HG02870 (cell line): ENCODE measurements around the gene ZBED5.
A peak's percentile ranks its signal among the peaks of the same experiment; 100 is the strongest.
"Not testable (repeated sequence)": the region's sequence is repeated elsewhere in the genome, so short reads cannot be mapped to it uniquely, and the experiment has no call there.

Experiments
- ATAC-seq: cut with Tn5 transposase; IDR thresholded peaks from one replicate; pipeline ENCODE4 v1.9.1; 2021; ENCODE audit warnings: mild to moderate bottlenecking, moderate library complexity; ENCODE audit not compliant: unreplicated experiment

ZBED5 gene

GRCh38 chr11:10844356-10844755, 13.5 kb downstream of the ZBED5 start:
- ATAC-seq: no peak

DNA sequence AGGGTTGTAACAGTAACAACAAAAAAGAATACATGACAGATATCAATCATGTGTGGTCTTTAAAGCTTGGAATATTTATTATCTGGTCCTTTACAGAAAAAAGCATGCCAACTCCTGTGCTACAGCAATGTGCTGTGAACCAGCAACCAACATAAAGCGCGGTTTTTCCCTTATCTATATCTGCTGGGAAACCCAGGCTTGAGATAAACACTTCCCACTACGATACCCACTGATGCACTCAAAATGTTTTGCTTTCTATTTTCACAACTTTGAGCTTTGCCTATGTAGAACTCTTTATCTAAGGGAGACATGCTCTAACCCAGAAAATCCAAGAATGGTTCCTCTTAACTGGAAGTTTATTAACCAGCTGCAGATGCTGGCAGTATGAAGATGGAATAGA, 19.0 kb downstream of the ZBED5 start:
- no peak for ATAC-seq

- ATAC-seq: no peak
These were observed 19.8 kb downstream of the ZBED5 start for GRCh38 chr11:10838083-10838482.

DNA sequence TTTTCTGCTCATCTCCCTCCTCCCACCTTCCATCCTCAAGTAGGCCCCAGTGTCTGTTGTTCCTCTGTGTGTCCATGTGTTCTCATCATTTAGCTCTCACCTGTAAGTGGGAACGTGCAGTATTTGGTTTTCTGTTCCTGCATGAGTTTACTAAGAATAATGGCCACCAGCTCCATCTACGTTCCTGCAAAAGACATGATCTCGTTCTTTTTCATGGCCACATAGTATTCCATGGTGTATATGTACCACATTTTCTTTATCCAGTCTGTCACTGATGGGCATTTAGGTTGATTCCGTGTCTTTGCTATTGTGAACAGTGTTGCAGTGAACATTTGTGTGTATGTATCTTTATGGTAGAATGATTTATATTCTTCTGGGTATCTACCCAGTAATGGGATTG, 21.0 kb downstream of the ZBED5 start:
- ATAC-seq: not testable (repeated sequence)

DNA sequence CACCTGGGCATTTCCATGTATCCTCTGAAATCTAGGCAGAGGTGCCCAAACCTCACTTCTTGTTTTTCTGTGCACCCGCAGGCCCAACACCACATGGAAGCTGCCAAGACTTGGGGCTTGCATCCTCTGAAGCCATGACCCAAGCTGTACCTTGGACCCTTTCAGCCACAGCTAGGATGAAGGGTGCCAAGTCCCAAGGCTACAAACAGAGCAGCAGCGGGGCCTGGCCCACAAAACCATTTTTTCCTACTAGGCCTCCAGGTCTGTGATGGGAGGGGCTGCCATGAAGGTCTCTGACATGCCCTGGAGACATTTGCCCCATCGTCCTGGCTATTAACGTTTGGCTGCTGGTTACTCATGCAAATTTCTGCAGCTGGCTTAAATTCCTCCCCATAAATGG, 28.7 kb downstream of the ZBED5 start:
- no peak for ATAC-seq

- ATAC-seq: no peak
These were observed 29.5 kb downstream of the ZBED5 start for GRCh38 chr11:10828402-10828801.

DNA sequence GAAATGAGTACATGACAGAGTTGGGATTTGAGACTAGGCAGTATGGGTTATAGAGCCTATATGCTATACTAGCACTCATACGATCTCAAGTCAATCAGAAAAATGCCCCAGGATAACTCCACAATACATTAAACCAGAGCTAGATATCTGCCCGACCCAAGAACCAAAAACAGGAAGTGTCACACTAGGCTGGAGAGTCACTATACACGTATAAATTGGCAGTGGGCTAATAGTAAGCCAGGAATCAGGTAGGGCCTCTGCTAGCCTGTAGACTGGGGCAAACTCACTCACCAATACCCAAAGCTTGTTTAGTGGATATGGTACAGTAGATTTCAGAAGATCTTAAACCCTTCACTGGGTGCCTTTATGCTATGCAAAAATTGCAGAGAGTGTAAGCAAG, 33.0 kb downstream of the ZBED5 start:
- ATAC-seq: no peak

DNA sequence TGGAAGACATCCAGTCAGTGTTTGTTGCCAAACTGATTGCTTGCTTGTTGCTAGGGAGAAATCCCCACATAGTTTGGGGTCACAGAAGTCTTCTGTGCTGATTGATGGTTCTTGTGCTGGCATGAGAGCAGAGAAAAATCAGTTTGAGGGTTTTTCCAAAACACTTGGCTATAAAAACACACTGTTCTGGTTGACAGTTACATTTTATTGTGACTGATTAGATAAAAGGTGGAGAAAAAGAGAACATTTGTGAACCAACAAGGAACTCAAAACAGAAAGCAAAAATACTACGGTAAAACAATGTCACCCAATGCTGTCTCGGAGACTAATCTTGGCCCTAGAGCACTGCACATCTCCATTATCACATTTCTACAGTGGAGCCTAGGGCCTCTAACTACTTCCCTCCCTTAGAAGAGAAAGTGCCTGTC, 34.7 kb downstream of the ZBED5 start:
- no peak for ATAC-seq

GRCh38 chr11:10822491-10822890, 35.4 kb downstream of the ZBED5 start:
- ATAC-seq: not testable (repeated sequence)

DNA sequence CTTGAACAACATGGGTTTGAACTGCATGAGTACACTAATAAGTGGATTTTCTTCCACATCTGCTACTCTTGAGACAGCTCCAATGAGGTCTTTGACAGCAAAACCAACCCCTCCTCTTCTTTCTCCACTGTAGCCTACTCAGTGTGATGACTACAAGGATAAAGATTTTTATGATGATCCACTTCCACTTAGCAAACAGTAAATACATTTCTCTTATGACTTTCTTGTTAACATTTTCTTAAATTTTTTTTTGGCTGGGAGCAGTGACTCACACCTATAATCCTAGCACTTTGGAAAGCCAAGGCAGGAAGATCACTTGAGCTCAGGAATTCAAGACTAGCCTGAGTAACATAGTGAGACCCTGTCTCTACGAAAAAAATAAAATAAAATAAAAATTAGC, 39.3 kb downstream of the ZBED5 start:
- no peak for ATAC-seq

DNA sequence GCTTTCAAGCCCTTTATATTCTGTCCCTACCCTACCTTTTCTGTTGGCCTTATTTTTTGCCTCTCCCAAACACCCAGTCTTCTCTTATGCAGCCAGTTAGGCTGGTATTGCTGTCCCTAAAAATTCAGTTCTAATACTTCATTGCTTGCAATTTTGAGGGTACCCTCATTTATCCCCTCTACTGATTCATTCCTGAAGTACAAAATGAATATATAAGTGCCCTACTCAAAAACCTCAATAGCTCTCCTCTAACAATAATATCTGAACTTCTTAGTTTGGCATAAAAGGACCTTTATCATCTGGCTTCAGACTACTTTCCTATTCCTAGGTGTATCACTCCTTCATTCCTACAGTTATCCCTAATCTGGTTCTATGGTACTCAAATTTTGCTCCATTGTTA, 43.9 kb downstream of the ZBED5 start:
- no peak for ATAC-seq

DNA sequence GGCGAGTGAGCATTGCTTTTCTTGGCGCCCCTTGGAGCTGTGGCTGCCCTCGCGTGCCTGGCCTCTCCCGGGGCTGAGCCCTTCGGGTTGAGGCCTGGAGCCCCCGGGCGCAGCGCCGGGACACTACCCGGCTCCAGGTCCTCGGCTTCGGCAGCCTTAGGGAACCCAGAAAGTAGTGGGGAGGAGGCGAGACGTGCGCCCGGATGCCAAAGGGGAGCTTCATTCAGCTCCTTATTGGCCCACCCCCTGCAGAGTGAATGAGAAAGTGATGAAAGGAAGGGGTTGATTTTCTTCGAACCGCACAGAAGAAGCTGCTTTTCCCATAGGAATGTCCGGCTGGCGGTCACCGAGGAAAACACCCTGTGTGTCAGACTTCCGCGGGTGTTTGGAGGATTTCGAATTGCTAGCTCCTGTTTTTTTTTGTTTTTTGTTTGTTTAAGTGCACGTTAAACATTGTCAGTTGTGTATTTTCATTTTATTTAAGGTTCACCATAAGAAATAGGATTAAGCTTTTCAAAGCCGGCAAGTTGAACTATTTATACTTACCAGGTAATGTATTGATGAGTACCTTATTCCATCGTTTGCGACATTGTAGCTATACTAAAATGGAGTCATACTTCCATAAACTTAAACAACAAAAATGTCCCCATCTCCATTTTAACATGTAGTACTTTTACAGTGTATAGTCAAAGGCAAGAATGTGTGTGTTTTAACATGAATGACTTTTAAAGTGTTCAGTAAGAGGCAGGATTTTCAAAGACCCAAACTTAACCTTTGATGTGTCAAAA, 48.3 kb downstream of the ZBED5 start:
- peak; percentile 4 for ATAC-seq

DNA sequence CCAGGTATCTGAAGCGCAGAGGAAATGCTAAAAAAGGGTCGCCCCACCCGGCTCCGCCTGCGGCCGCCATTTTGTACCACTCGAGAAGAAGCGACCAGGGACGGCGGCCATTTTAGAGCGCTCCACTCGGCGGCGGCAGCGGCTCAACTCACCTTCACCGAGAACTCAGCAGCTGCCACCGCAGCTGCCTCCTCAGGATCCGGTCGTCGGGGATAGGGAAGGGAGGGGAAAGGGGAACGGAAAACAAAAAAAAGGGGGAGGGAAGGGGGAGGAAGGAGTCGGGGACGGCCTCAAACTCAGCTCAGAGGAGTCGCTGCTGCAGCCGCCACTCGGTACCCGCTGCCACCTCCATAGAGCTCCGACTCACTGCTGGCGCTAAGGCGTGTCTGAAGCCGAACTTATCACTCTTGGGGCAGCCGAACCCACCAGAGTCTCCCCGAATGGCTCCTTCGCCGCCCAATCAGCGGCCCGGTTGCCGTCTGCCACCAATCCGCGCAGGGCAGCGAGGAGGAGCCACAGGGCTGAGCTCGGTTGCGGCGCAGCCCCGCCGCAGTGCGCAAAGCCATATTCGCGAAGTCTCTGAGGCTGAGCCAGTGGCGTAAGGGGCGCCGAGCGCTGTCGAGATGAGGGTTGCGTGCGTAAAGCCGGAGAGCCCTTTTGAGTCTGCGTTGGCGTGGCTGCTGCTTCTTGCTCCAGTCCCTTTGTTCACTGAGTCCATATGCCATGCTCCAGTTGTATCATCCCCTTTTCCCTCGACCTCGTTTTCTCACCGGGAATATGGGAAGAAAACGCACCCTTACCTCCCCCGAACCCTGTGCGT, 49.1 kb downstream of the ZBED5 start, which contains the start of gene EIF4G2:
TSS of gene EIF4G2 (minus strand) at position 374 of the 820 bp plus-strand sequence.
- peak; percentile 88 for ATAC-seq

DNA sequence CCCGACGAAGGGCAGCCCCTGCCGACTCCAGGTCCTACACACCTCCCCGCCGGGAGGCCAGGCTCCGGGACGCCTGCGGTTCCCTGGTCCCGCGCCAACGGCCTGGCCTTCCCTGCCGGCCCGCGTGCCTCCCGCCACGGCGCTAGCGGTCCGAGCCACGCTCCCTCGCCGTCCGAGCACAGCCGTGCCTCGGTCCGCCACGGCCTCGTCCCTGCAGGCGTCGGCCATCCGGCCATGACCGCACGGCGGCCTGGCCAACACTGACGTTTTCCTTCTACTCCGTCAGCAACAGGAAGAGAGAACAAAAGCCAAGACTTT, 49.7 kb downstream of the ZBED5 start:
- ATAC-seq: no peak

- ATAC-seq: no peak
These were observed 50.2 kb downstream of the ZBED5 start for GRCh38 chr11:10807493-10808234.

DNA sequence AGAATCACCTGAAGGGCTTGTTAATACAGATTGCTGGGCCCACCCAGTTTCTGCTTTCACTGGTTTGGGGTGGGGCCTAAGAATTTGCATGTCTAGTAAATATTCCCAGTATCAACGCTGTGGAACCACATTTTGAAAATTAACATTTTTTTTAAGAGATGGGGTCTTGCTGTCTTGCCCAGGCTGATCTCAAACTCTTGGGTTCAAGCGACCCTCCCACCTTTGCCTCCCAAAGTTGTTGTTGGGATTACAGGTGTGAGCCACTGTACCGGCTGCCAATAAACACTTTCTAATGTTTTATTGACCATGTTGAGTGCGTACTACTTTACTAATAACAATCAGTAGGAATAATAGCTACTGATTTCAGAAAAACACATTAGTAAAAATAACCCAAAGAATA, 51.6 kb downstream of the ZBED5 start:
- no peak for ATAC-seq

GRCh38 chr11:10805741-10806140, 52.1 kb downstream of the ZBED5 start:
- ATAC-seq: no peak

DNA sequence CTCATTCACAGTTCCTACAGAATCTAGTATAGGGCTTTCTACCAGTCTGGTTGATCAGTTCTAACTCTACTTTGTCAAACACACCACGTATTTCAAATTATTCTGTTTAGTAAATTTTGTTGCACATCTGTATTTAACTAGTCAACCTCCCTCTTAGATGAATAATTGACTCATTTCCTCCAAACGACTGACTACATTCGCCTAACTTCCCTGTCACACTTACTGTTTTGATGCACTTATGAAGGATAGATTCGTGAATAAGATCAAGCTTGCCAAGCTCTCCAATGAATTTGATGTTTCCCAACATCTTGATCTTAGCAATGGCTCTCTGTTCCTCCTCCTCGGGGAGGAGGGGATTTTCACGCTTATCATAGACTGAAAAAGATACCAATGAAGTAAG, 54.2 kb downstream of the ZBED5 start:
- no peak for ATAC-seq
